Activated naive CD8-positive, alpha-beta T cell (primary cell): Measurements from ENCODE around the gene ADARB2.

Experiments used
- H3K27ac Mint-ChIP-seq: one replicate; pipeline ENCODE4 v1.8.0; 2021; ENCODE audit warnings: mixed read lengths
- H3K27me3 Mint-ChIP-seq: one replicate; pipeline ENCODE4 v1.8.0; 2021; ENCODE audit warnings: mixed read lengths
- H3K36me3 Mint-ChIP-seq: one replicate; pipeline ENCODE4 v1.8.0; 2021; ENCODE audit warnings: mixed read lengths
- H3K4me1 Mint-ChIP-seq: one replicate; pipeline ENCODE4 v1.8.0; 2021; ENCODE audit warnings: low read depth, mixed read lengths
- H3K4me3 Mint-ChIP-seq: one replicate; pipeline ENCODE4 v1.8.0; 2021; ENCODE audit warnings: mild to moderate bottlenecking, mixed read lengths
- H3K9me3 Mint-ChIP-seq: one replicate; pipeline ENCODE4 v1.8.0; 2021; ENCODE audit warnings: low read depth, mixed read lengths

The ADARB2 gene

GRCh38 chr10:1280466-1281404 lies 456.6 kb downstream of the ADARB2 start:
- Mint-ChIP-seq H3K4me3 (no peak overlapping the region), H3K9me3 (no peaks in the 10 kb centered on the region), H3K36me3 (no peaks in the 10 kb centered on the region), H3K4me1 (no peaks in the 10 kb centered on the region), H3K27me3 (peaks cover 5% of the 10 kb centered on the region), H3K27ac (no peak overlapping the region)

- H3K4me1 Mint-ChIP-seq: no peaks in the 10 kb centered on the region
- H3K9me3 Mint-ChIP-seq: no peaks in the 10 kb centered on the region
- H3K36me3 Mint-ChIP-seq: no peaks in the 10 kb centered on the region
- H3K27ac Mint-ChIP-seq: no peak overlapping the region
- no peak overlapping the region for H3K4me3 Mint-ChIP-seq
- peaks cover 6% of the 10 kb centered on the region for H3K27me3 Mint-ChIP-seq
Observed at GRCh38 chr10:1278306-1278705, 459.0 kb downstream of the ADARB2 start.

- H3K27me3 Mint-ChIP-seq: peaks cover 5% of the 10 kb centered on the region
- no peak overlapping the region for H3K4me3 Mint-ChIP-seq
- no peaks in the 10 kb centered on the region for H3K36me3 Mint-ChIP-seq
- no peak overlapping the region for H3K27ac Mint-ChIP-seq
- H3K4me1 Mint-ChIP-seq: no peaks in the 10 kb centered on the region
- no peaks in the 10 kb centered on the region for H3K9me3 Mint-ChIP-seq
Observed at GRCh38 chr10:1274701-1275544, 462.4 kb downstream of the ADARB2 start.

- H3K4me3 Mint-ChIP-seq: no peak overlapping the region
- no peaks in the 10 kb centered on the region for H3K4me1 Mint-ChIP-seq
- peaks cover 4% of the 10 kb centered on the region for H3K27me3 Mint-ChIP-seq
- no peak overlapping the region for H3K27ac Mint-ChIP-seq
- H3K36me3 Mint-ChIP-seq: no peaks in the 10 kb centered on the region
- H3K9me3 Mint-ChIP-seq: no peaks in the 10 kb centered on the region
Observed at GRCh38 chr10:1274111-1274661, 463.1 kb downstream of the ADARB2 start.

- H3K9me3 Mint-ChIP-seq: no peaks in the 10 kb centered on the region
- peaks cover 4% of the 10 kb centered on the region for H3K27me3 Mint-ChIP-seq
- no peak overlapping the region for H3K4me3 Mint-ChIP-seq
- H3K27ac Mint-ChIP-seq: no peak overlapping the region
- no peaks in the 10 kb centered on the region for H3K36me3 Mint-ChIP-seq
- H3K4me1 Mint-ChIP-seq: no peaks in the 10 kb centered on the region
Observed at GRCh38 chr10:1273372-1274105, 463.8 kb downstream of the ADARB2 start.

GRCh38 chr10:1272777-1273161 lies 464.6 kb downstream of the ADARB2 start:
- Mint-ChIP-seq H3K27me3 (peaks cover 1% of the 10 kb centered on the region), H3K27ac (no peak overlapping the region), H3K4me1 (no peaks in the 10 kb centered on the region), H3K9me3 (no peaks in the 10 kb centered on the region), H3K4me3 (no peak overlapping the region), H3K36me3 (no peaks in the 10 kb centered on the region)

GRCh38 chr10:1272079-1272776 lies 465.1 kb downstream of the ADARB2 start:
- H3K4me1 Mint-ChIP-seq: no peaks in the 10 kb centered on the region
- peaks cover 1% of the 10 kb centered on the region for H3K27me3 Mint-ChIP-seq
- no peaks in the 10 kb centered on the region for H3K9me3 Mint-ChIP-seq
- no peak overlapping the region for H3K27ac Mint-ChIP-seq
- no peak overlapping the region for H3K4me3 Mint-ChIP-seq
- no peaks in the 10 kb centered on the region for H3K36me3 Mint-ChIP-seq

- no peaks in the 10 kb centered on the region for H3K4me1 Mint-ChIP-seq
- H3K9me3 Mint-ChIP-seq: no peaks in the 10 kb centered on the region
- H3K27ac Mint-ChIP-seq: no peak overlapping the region
- H3K27me3 Mint-ChIP-seq: peaks cover 1% of the 10 kb centered on the region
- no peak overlapping the region for H3K4me3 Mint-ChIP-seq
- H3K36me3 Mint-ChIP-seq: no peaks in the 10 kb centered on the region
Observed at GRCh38 chr10:1270906-1271305, 466.4 kb downstream of the ADARB2 start.

GRCh38 chr10:1270490-1270889 lies 466.8 kb downstream of the ADARB2 start:
- Mint-ChIP-seq H3K27ac (no peak overlapping the region), H3K27me3 (peaks cover 1% of the 10 kb centered on the region), H3K4me1 (no peaks in the 10 kb centered on the region), H3K4me3 (no peak overlapping the region), H3K36me3 (no peaks in the 10 kb centered on the region), H3K9me3 (no peaks in the 10 kb centered on the region)

- Mint-ChIP-seq H3K4me1 (no peaks in the 10 kb centered on the region), H3K27ac (no peak overlapping the region), H3K36me3 (no peaks in the 10 kb centered on the region), H3K4me3 (no peak overlapping the region), H3K27me3 (peaks cover 4% of the 10 kb centered on the region), H3K9me3 (no peaks in the 10 kb centered on the region)
Observed at GRCh38 chr10:1268831-1269230, 468.5 kb downstream of the ADARB2 start.

GRCh38 chr10:1267568-1267967 lies 469.8 kb downstream of the ADARB2 start:
- H3K9me3 Mint-ChIP-seq: no peaks in the 10 kb centered on the region
- peaks cover 4% of the 10 kb centered on the region for H3K27me3 Mint-ChIP-seq
- no peaks in the 10 kb centered on the region for H3K4me1 Mint-ChIP-seq
- H3K27ac Mint-ChIP-seq: no peak overlapping the region
- no peaks in the 10 kb centered on the region for H3K36me3 Mint-ChIP-seq
- no peak overlapping the region for H3K4me3 Mint-ChIP-seq

GRCh38 chr10:1267148-1267547 lies 470.2 kb downstream of the ADARB2 start:
- Mint-ChIP-seq H3K4me3 (no peak overlapping the region), H3K9me3 (no peaks in the 10 kb centered on the region), H3K4me1 (no peaks in the 10 kb centered on the region), H3K36me3 (no peaks in the 10 kb centered on the region), H3K27ac (no peak overlapping the region), H3K27me3 (peaks cover 4% of the 10 kb centered on the region)

- peaks cover 4% of the 10 kb centered on the region for H3K27me3 Mint-ChIP-seq
- no peak overlapping the region for H3K4me3 Mint-ChIP-seq
- no peaks in the 10 kb centered on the region for H3K4me1 Mint-ChIP-seq
- no peaks in the 10 kb centered on the region for H3K9me3 Mint-ChIP-seq
- H3K27ac Mint-ChIP-seq: no peak overlapping the region
- H3K36me3 Mint-ChIP-seq: no peaks in the 10 kb centered on the region
Observed at GRCh38 chr10:1266033-1266802, 471.1 kb downstream of the ADARB2 start.
